HepG2 (cell line): ENCODE data around the gene PNLDC1. TPM values are rescaled to one million over a fixed set of nuclear protein-coding genes. Genes with fewer than 3 reads are reported as not detected.

Experiments
- AGO2 ChIP-seq: fragments of 200-400 bp; formaldehyde crosslinking; optimal IDR thresholded peaks from 2 replicates; pipeline ENCODE3; 2017; ENCODE audit warnings: mild to moderate bottlenecking, low read depth, low read length, moderate library complexity
- ARID5B ChIP-seq: IDR thresholded peaks from 2 replicates; pipeline ENCODE4 v1.4.0; 2020; ENCODE audit warnings: mild to moderate bottlenecking, missing genetic modification reagents
- ATF3 ChIP-seq: sonication (generic); formaldehyde crosslinking; IDR thresholded peaks from 2 replicates; pipeline ENCODE4 v1.4.0; 2020; ENCODE audit warnings: missing genetic modification reagents
- FOXC1 ChIP-seq: sonication (generic); formaldehyde crosslinking; IDR thresholded peaks from 2 replicates; pipeline ENCODE4 v1.8.0; 2022; ENCODE audit warnings: mild to moderate bottlenecking, missing genetic modification reagents, borderline replicate concordance
- GLMP ChIP-seq: sonication (generic); formaldehyde crosslinking; IDR thresholded peaks from 2 replicates; pipeline ENCODE4 v1.9.0; 2021; ENCODE audit warnings: missing genetic modification reagents, mild to moderate bottlenecking, borderline replicate concordance
- HOXA3 ChIP-seq: sonication (generic); formaldehyde crosslinking; IDR thresholded peaks from 2 replicates; pipeline ENCODE4 v1.5.0; 2020; ENCODE audit warnings: missing genetic modification reagents
- JUNB ChIP-seq: sonication (generic); formaldehyde crosslinking; IDR thresholded peaks from 2 replicates; pipeline ENCODE4 v1.8.0; 2022; ENCODE audit warnings: missing genetic modification reagents, mild to moderate bottlenecking, borderline replicate concordance
- MIXL1 ChIP-seq: IDR thresholded peaks from 2 replicates; pipeline ENCODE4 v1.6.1; 2016
- NBN ChIP-seq: fragments of 450-650 bp; conservative IDR thresholded peaks from 2 replicates; pipeline ENCODE4 v1.6.1; 2017
- NKX3-1 ChIP-seq: sonication (generic); formaldehyde crosslinking; IDR thresholded peaks from 2 replicates; pipeline ENCODE4 v1.5.0; 2020; ENCODE audit warnings: missing genetic modification reagents
- PAX8 ChIP-seq: sonication (generic); formaldehyde crosslinking; IDR thresholded peaks from 2 replicates; pipeline ENCODE4 v1.8.0; 2022; ENCODE audit warnings: mild to moderate bottlenecking, missing genetic modification reagents, borderline replicate concordance
- PRPF4 ChIP-seq: fragments of 200-400 bp; formaldehyde crosslinking; IDR thresholded peaks from 2 replicates; pipeline ENCODE4 v1.6.1; 2016; ENCODE audit warnings: low read length, low read depth; ENCODE audit not compliant: poor library complexity, severe bottlenecking
- RXRA ChIP-seq: sonication (generic); formaldehyde crosslinking; IDR thresholded peaks from 2 replicates; pipeline ENCODE4 v1.5.1; 2020; ENCODE audit warnings: missing genetic modification reagents
- SALL2 ChIP-seq: sonication (generic); formaldehyde crosslinking; IDR thresholded peaks from 2 replicates; pipeline ENCODE4 v1.8.1; 2023; ENCODE audit warnings: mild to moderate bottlenecking, missing genetic modification reagents, inconsistent platforms
- SIX1 ChIP-seq: sonication (generic); formaldehyde crosslinking; IDR thresholded peaks from 2 replicates; pipeline ENCODE4 v1.4.0; 2020; ENCODE audit warnings: missing genetic modification reagents, borderline replicate concordance
- TCF7L2 ChIP-seq: IDR thresholded peaks from 2 replicates; pipeline ENCODE4 v1.6.1; 2011; ENCODE audit warnings: mild to moderate bottlenecking, low read depth, low read length, moderate library complexity
- ZBTB37 ChIP-seq: sonication (generic); formaldehyde crosslinking; IDR thresholded peaks from 2 replicates; pipeline ENCODE4 v1.4.0; 2020; ENCODE audit warnings: mild to moderate bottlenecking, missing genetic modification reagents
- ZBTB38 ChIP-seq: sonication (generic); formaldehyde crosslinking; IDR thresholded peaks from 2 replicates; pipeline ENCODE4 v1.5.1; 2020; ENCODE audit warnings: mild to moderate bottlenecking, missing genetic modification reagents
- ZEB1 ChIP-seq: IDR thresholded peaks from 2 replicates; pipeline ENCODE4 v1.6.1; 2012; ENCODE audit warnings: mild to moderate bottlenecking, low read depth, inconsistent platforms; ENCODE audit not compliant: insufficient replicate concordance
- ZFP1 ChIP-seq: IDR thresholded peaks from 2 replicates; pipeline ENCODE4 v1.6.1; 2016
- ZNF547 ChIP-seq: sonication (generic); formaldehyde crosslinking; IDR thresholded peaks from 2 replicates; pipeline ENCODE4 v1.5.1; 2020; ENCODE audit warnings: mild to moderate bottlenecking, missing genetic modification reagents
- ZNF564 ChIP-seq: sonication (generic); formaldehyde crosslinking; IDR thresholded peaks from 2 replicates; pipeline ENCODE4 v1.8.1; 2023; ENCODE audit warnings: mild to moderate bottlenecking, missing genetic modification reagents
- ZNF576 ChIP-seq: sonication (generic); formaldehyde crosslinking; IDR thresholded peaks from 2 replicates; pipeline ENCODE4 v1.4.0; 2020; ENCODE audit warnings: mild to moderate bottlenecking, missing genetic modification reagents
- ZNF772 ChIP-seq: sonication (generic); formaldehyde crosslinking; IDR thresholded peaks from 2 replicates; pipeline ENCODE4 v1.5.0; 2020; ENCODE audit warnings: mild to moderate bottlenecking, missing genetic modification reagents
- ZSCAN22 ChIP-seq: sonication (generic); formaldehyde crosslinking; IDR thresholded peaks from 2 replicates; pipeline ENCODE4 v1.4.0; 2020; ENCODE audit warnings: mild to moderate bottlenecking, missing genetic modification reagents
- polyA plus RNA-seq, 8 experiments: library from polyadenylated mRNA; depleted of rRNA in 3 of 8; stranded (reverse) in 7 of 8; unstranded in 1 of 8; fragments of >200 nt; fragmentation: Illumina TruSeq in 4 of 8; extraction: Trizol in 4 of 8; gene quantifications; 2 replicates each; pipeline versions ENCODE4 v1.2.1 to v1.2.3, GENCODE V29; 2011 to 2016; ENCODE audit warnings: low read depth in 4 of 8, missing spikeins in 1 of 8, mixed read lengths in 1 of 8; ENCODE audit not compliant: insufficient read depth in 1 of 8
- total RNA-seq, 5 experiments: library from RNA; depleted of rRNA; stranded (reverse); fragments of >200 nt; fragmentation: Illumina TruSeq; extraction: Trizol; gene quantifications; 2 replicates each; pipeline ENCODE4 v1.2.3, GENCODE V29; 2016; ENCODE audit warnings: low read depth in 1 of 5

The PNLDC1 gene
- total and polyA plus RNA-seq, 2 of the 13 experiments (the other 11 are each of a cell fraction or from before 2014, with no cell fraction given) = not detected

- TF ChIP-seq JUNB (CRISPR knock-in tag) (no peak), ZNF547 (CRISPR knock-in tag) (peak; percentile 36; the same call in 1 of the 2 replicates), ZBTB38 (CRISPR knock-in tag) (no peak), PRPF4 (no peak), NBN (no peak), ZNF772 (CRISPR knock-in tag) (no peak), TCF7L2 (no peak), GLMP (CRISPR knock-in tag) (no peak), ZBTB37 (CRISPR knock-in tag) (no peak; the same call in 1 of the 2 replicates), SALL2 (CRISPR knock-in tag) (peak; percentile 64; the same call in 1 of the 2 replicates), NKX3-1 (CRISPR knock-in tag) (no peak), HOXA3 (CRISPR knock-in tag) (peak; percentile 68; the same call in 1 of the 2 replicates), ZNF564 (CRISPR knock-in tag) (no peak), FOXC1 (CRISPR knock-in tag) (no peak), SIX1 (CRISPR knock-in tag) (no peak), MIXL1 (CRISPR knock-in tag) (0 out of 2 replicates have a peak, but pooled peaks have one; percentile 29), ARID5B (no peak), ZSCAN22 (CRISPR knock-in tag) (no peak), ZFP1 (no peak), ATF3 (CRISPR knock-in tag) (no peak), RXRA (CRISPR knock-in tag) (peak; percentile 30; the same call in 1 of the 2 replicates), AGO2 (no peak), ZEB1 (no peak), PAX8 (CRISPR knock-in tag) (no peak), ZNF576 (CRISPR knock-in tag) (no peak)
These were observed 9.7 kb upstream of the PNLDC1 start, which contains the start of gene MRPL18 (continued) for GRCh38 chr6:159790149-159790955.
